ENCODE data around the gene EIF4EBP3. TPM values are rescaled to one million over a fixed set of nuclear protein-coding genes. Genes with fewer than 3 reads are reported as not detected.
A peak's percentile ranks its signal among the peaks of the same experiment; 100 is the strongest.

The EIF4EBP3 gene
- total RNA-seq (2014; rRNA removed; shearing (Covaris generic)) (0.98 TPM in 1 of 2 replicates, not detected in the other), total RNA-seq (2022) (7.9 and 8.3 TPM in 2 replicates), Bru-seq, nascent RNA (percentile 65 among the genes with signal in this experiment), BruChase-seq, experiment 1, labeled RNA remaining after a 6-hour chase (percentile 66 among the genes with signal in this experiment), BruChase-seq, experiment 2, labeled RNA remaining after a 2-hour chase (percentile 68 among the genes with signal in this experiment)
- long read RNA-seq, partial matches to known transcripts: 0 of 2 reads
- long read RNA-seq, other reads (novel, unspliced or antisense): 0 of 2 reads

DNA sequence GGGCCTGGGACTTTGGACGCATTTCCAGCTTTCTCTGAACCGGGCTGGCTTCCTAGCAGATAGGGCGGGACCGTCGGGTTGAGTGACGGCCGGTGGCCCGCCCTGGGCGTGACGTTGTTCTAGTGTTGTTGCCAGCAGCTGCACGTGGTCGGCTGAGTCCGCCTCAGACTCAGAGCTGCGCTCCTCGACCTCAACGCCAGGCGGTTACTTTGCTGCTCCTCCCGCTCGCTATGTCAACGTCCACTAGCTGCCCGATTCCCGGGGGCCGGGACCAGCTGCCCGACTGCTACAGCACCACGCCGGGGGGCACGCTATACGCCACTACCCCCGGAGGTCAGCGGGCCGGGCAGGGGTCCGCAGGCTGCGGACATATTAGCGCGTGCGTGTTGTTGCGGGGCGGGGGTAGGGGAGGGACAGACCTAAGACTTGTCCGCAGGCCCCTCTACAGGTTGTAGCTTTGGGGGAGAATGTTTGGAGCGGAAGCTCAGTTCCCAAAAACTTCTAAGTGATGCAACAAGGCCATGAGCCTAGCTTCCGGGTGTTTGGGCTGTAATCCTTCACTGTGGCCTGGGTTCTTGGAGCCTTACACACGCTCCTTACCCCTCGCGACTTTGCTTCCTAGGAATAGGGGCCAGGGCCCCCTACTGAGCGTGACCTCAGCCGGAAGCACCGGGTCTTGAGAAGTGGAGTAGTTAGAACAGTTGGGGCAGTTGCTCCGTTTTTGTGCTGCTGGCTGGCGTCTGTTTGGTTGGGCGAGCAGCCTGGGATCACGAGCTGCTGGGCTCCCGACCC is at the start of gene EIF4EBP3:
EIF4EBP3 (plus strand) TSS at position 155 of the 792 bp plus-strand sequence; CDS start at position 231, 76 bp downstream.
- intact Hi-C loops (cut with micrococcal nuclease; ENCODE audit: unreplicated experiment): no loop called here
- Histone ChIP-seq H3K4me1 (ENCODE audit: insufficient read depth, low read length, poor library complexity, severe bottlenecking) (peaks cover 14% of the 10 kb centered on the region), H3K4me3 (ENCODE audit: low read depth, low read length, poor library complexity, severe bottlenecking) (no peak within 1 kb of the TSS), H4K20me1 (ENCODE audit: insufficient read depth, low read length) (no peaks in the 10 kb centered on the region), H3K4me2 (ENCODE audit: low read length) (peak within 1 kb of the TSS; percentile 47; the same call in 1 of the 2 replicates), H3K9me2 (ENCODE audit: insufficient read depth, low read length) (no peaks in the 10 kb centered on the region), H3K27ac (ENCODE audit: low read depth, low read length, poor library complexity, severe bottlenecking) (no peak within 1 kb of the TSS), H3K36me3 (ENCODE audit: insufficient read depth, low read length) (peaks cover 75% of the 10 kb centered on the region), H3K9me3 (ENCODE audit: low read length) (no peaks in the 10 kb centered on the region), H2AFZ (ENCODE audit: low read length) (no peak within 1 kb of the TSS), H3K79me2 (ENCODE audit: insufficient read depth, low read depth, low read length) (no peaks in the 10 kb centered on the region)
- DNase-seq (ENCODE audit: low spot score): peak; percentile 55
- ChIA-PET POLR2A (interaction anchor here (1.0 to 1.9 kb wide), 3 partner anchors 9 to 26 kb away, joined by 3 to 6 read pairs (median 3); no protein-coding TSS in a partner anchor), CTCF (ENCODE audit: unreplicated experiment) (no interaction called here)
- BruUV-seq (replicated peaks): no TSS peak
- TF ChIP-seq, protein P1, sequence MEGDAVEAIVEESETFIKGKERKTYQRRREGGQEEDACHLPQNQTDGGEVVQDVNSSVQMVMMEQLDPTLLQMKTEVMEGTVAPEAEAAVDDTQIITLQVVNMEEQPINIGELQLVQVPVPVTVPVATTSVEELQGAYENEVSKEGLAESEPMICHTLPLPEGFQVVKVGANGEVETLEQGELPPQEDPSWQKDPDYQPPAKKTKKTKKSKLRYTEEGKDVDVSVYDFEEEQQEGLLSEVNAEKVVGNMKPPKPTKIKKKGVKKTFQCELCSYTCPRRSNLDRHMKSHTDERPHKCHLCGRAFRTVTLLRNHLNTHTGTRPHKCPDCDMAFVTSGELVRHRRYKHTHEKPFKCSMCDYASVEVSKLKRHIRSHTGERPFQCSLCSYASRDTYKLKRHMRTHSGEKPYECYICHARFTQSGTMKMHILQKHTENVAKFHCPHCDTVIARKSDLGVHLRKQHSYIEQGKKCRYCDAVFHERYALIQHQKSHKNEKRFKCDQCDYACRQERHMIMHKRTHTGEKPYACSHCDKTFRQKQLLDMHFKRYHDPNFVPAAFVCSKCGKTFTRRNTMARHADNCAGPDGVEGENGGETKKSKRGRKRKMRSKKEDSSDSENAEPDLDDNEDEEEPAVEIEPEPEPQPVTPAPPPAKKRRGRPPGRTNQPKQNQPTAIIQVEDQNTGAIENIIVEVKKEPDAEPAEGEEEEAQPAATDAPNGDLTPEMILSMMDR (conservative IDR thresholded peaks at IDR 0.05; ENCODE audit: low read length): no peak

DNA sequence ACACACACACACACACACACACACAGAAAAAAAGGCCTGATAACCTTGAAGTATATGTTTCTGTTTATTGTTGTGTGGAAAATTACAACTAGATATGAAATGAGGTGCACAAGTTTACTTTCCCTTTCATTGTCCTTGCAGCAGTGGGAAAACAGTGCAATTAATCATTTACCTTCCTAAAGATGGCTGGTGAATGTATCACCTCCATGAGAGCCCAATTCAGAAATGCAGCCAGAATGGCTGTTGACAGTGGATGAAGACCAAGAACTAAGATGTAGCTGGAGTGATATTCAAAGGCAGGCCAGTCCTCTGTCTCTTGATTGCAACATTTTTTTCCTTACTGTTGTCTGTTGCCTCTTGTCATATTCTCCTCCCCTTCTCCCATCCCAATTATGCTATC is 49.6 kb upstream of the EIF4EBP3 start:
- H3K27ac ChIP-seq (ENCODE audit: low read depth, low read length, poor library complexity, severe bottlenecking): no peak overlapping the region
- peaks cover 61% of the 10 kb centered on the region for H3K36me3 ChIP-seq (ENCODE audit: insufficient read depth, low read length)
- no peak overlapping the region for H2AFZ ChIP-seq (ENCODE audit: low read length)
- no peaks in the 10 kb centered on the region for H3K9me2 ChIP-seq (ENCODE audit: insufficient read depth, low read length)
- no peak overlapping the region for H3K4me2 ChIP-seq (ENCODE audit: low read length)
- no peak for DNase-seq (ENCODE audit: low spot score)
- no peak overlapping the region for H3K4me3 ChIP-seq (ENCODE audit: low read depth, low read length, poor library complexity, severe bottlenecking)
- H3K4me1 ChIP-seq (ENCODE audit: insufficient read depth, low read length, poor library complexity, severe bottlenecking): no peaks in the 10 kb centered on the region
- no peaks in the 10 kb centered on the region for H3K79me2 ChIP-seq (ENCODE audit: insufficient read depth, low read depth, low read length)
- no peaks in the 10 kb centered on the region for H3K9me3 ChIP-seq (ENCODE audit: low read length)
- TF ChIP-seq EZH2phosphoT487 (IDR thresholded peaks at IDR 0.05; ENCODE audit: borderline replicate concordance, low read depth, low read length): no peak
- TF ChIP-seq, protein P1 (conservative IDR thresholded peaks at IDR 0.05; ENCODE audit: low read length): no peak
- ChIA-PET POLR2A (no interaction called here), CTCF (ENCODE audit: unreplicated experiment) (no interaction called here)
- intact Hi-C loops (cut with micrococcal nuclease; ENCODE audit: unreplicated experiment): no loop called here
- no TSS peak for BruUV-seq (replicated peaks)
- no peaks in the 10 kb centered on the region; the same call in 1 of the 2 replicates for H4K20me1 ChIP-seq (ENCODE audit: insufficient read depth, low read length)
